ENCODE results near the gene USP17L13.
"Not testable (repeated sequence)": the region's sequence is repeated elsewhere in the genome, so short reads cannot be mapped to it uniquely, and the experiment has no call there.

The USP17L13 gene, protein sequence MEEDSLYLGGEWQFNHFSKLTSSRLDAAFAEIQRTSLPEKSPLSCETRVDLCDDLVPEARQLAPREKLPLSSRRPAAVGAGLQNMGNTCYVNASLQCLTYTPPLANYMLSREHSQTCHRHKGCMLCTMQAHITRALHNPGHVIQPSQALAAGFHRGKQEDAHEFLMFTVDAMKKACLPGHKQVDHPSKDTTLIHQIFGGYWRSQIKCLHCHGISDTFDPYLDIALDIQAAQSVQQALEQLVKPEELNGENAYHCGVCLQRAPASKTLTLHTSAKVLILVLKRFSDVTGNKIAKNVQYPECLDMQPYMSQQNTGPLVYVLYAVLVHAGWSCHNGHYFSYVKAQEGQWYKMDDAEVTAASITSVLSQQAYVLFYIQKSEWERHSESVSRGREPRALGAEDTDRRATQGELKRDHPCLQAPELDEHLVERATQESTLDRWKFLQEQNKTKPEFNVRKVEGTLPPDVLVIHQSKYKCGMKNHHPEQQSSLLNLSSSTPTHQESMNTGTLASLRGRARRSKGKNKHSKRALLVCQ

DNA sequence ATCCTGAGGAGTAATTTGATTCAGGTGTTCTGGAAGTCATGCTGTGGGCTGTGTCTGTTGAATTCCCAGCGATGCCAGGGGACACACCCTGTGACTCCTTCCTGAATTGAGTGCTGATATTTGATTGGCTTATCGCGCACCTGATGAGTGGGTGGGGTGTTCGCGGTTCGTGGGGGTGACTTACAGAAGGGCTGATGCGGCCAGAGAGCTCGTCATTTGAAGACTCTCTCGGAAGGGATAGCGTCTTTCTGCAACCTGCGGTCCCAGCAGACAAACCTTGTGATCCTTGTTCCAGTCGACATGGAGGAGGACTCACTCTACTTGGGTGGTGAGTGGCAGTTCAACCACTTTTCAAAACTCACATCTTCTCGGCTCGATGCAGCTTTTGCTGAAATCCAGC, at the start of gene USP17L13:
TSS of gene USP17L13 (plus strand) at position 301 of the 400 bp plus-strand sequence. CDS start at position 301, 0 bp downstream.
- FAIRE-seq, result not testable (repeated sequence)

DNA sequence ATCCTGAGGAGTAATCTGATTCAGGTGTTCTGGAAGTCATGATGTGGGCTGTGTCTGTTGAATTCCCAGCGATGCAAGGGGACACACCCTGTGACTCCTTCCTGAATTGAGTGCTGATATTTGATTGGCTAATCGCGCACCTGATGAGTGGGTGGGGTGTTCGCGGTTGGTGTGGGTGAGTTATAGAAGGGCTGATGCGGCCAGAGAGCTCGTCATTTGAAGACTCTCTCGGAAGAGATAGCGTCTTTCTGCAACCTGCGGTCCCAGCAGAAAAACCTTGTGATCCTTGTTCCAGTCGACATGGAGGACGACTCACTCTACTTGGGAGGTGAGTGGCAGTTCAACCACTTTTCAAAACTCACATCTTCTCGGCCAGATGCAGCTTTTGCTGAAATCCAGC, 14.3 kb upstream of the USP17L13 start, which contains the start of gene USP17L10:
TSS of gene USP17L10 (plus strand) at position 301 of the 400 bp plus-strand sequence. CDS start at position 301, 0 bp downstream.
- not testable (repeated sequence) for FAIRE-seq

DNA sequence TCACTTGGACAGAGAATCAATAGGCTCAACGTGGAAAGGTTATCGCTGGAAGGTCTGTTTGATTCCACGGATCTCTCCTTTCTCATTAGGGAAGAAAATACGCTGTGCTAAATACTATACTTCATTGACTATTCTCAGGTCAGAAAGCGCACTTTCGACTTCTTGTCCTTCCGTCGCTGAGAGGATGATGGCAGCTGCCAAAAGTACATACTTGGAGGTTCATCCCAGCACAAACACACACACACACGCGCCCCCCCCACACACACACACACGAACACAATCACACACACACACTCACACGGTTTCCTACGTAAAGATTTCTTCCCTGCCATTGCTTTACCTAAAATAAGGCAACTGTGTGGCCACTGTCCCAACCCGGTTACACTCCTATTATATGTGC, 10.0 kb upstream of the USP17L13 start:
- FAIRE-seq, result not testable (repeated sequence)

DNA sequence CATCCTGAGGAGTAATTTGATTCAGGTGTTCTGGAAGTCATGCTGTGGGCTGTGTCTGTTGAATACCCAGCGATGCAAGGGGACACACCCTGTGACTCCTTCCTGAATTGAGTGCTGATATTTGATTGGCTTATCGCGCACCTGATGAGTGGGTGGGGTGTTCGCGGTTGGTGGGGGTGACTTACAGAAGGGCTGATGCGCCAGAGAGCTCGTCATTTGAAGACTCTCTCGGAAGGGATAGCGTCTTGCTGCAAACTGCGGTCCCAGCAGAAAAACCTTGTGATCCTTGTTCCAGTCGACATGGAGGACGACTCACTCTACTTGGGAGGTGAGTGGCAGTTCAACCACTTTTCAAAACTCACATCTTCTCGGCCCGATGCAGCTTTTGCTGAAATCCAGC, 9.6 kb upstream of the USP17L13 start, which contains the start of gene USP17L11:
TSS of gene USP17L11 (plus strand) at position 301 of the 400 bp plus-strand sequence. CDS start at position 301, 0 bp downstream.
- not testable (repeated sequence) for FAIRE-seq

DNA sequence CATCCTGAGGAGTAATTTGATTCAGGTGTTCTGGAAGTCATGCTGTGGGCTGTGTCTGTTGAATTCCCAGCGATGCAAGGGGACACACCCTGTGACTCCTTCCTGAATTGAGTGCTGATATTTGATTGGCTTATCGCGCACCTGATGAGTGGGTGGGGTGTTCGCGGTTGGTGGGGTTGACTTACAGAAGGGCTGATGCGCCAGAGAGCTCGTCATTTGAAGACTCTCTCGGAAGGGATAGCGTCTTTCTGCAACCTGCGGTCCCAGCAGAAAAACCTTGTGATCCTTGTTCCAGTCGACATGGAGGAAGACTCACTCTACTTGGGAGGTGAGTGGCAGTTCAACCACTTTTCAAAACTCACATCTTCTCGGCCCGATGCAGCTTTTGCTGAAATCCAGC, 4.8 kb upstream of the USP17L13 start, which contains the start of gene USP17L12:
TSS of gene USP17L12 (plus strand) at position 301 of the 400 bp plus-strand sequence. CDS start at position 301, 0 bp downstream.
- FAIRE-seq, result not testable (repeated sequence)

DNA sequence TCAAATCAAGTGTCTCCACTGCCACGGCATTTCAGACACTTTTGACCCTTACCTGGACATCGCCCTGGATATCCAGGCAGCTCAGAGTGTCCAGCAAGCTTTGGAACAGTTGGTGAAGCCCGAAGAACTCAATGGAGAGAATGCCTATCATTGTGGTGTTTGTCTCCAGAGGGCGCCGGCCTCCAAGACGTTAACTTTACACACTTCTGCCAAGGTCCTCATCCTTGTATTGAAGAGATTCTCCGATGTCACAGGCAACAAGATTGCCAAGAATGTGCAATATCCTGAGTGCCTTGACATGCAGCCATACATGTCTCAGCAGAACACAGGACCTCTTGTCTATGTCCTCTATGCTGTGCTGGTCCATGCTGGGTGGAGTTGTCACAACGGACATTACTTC, 5.6 kb downstream of the USP17L13 start:
- not testable (repeated sequence) for FAIRE-seq

DNA sequence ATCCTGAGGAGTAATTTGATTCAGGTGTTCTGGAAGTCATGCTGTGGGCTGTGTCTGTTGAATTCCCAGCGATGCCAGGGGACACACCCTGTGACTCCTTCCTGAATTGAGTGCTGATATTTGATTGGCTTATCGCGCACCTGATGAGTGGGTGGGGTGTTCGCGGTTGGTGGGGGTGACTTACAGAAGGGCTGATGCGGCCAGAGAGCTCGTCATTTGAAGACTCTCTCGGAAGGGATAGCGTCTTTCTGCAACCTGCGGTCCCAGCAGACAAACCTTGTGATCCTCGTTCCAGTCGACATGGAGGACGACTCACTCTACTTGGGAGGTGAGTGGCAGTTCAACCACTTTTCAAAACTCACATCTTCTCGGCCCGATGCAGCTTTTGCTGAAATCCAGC, 9.4 kb downstream of the USP17L13 start, which contains the start of gene USP17L15:
TSS of gene USP17L15 (plus strand) at position 301 of the 400 bp plus-strand sequence. CDS start at position 301, 0 bp downstream.
- FAIRE-seq, result not testable (repeated sequence)

DNA sequence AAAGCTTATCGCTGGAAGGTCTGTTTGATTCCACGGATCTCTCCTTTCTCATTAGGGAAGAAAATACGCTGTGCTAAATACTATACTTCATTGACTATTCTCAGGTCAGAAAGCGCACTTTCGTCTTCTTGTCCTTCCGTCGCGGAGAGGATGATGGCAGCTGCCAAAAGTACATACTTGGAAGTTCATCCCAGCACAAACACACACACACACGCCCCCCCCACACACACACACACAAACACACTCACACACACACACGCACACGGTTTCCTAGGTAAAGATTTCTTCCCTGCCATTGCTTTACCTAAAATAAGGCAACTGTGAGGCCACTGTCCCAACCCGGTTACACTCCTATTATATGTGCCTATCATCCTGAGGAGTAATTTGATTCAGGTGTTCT, 13.8 kb downstream of the USP17L13 start:
- FAIRE-seq, result not testable (repeated sequence)

DNA sequence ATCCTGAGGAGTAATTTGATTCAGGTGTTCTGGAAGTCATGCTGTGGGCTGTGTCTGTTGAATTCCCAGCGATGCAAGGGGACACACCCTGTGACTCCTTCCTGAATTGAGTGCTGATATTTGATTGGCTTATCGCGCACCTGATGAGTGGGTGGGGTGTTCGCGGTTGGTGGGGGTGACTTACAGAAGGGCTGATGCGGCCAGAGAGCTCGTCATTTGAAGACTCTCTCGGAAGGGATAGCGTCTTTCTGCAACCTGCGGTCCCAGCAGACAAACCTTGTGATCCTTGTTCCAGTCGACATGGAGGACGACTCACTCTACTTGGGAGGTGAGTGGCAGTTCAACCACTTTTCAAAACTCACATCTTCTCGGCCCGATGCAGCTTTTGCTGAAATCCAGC, 18.9 kb downstream of the USP17L13 start, which contains the start of gene USP17L17:
TSS of gene USP17L17 (plus strand) at position 301 of the 400 bp plus-strand sequence. CDS start at position 301, 0 bp downstream.
- FAIRE-seq, result not testable (repeated sequence)

DNA sequence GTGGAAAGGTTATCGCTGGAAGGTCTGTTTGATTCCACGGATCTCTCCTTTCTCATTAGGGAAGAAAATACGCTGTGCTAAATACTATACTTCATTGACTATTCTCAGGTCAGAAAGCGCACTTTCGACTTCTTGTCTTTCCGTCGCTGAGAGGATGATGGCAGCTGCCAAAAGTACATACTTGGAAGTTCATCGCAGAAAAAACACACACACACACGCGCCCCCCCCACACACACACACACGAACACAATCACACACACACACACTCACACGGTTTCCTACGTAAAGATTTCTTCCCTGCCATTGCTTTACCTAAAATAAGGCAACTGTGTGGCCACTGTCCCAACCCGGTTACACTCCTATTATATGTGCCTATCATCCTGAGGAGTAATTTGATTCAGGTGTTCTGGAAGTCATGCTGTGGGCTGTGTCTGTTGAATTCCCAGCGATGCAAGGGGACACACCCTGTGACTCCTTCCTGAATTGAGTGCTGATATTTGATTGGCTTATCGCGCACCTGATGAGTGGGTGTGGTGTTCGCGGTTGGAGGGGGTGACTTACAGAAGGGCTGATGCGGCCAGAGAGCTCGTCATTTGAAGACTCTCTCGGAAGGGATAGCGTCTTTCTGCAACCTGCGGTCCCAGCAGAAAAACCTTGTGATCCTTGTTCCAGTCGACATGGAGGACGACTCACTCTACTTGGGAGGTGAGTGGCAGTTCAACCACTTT, 23.4 kb downstream of the USP17L13 start, which contains the start of gene USP17L18:
TSS of gene USP17L18 (plus strand) at position 678 of the 728 bp plus-strand sequence. CDS start at position 678, 0 bp downstream.
- FAIRE-seq, result not testable (repeated sequence)

DNA sequence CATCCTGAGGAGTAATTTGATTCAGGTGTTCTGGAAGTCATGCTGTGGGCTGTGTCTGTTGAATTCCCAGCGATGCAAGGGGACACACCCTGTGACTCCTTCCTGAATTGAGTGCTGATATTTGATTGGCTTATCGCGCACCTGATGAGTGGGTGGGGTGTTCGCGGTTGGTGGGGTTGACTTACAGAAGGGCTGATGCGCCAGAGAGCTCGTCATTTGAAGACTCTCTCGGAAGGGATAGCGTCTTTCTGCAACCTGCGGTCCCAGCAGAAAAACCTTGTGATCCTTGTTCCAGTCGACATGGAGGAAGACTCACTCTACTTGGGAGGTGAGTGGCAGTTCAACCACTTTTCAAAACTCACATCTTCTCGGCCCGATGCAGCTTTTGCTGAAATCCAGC, 28.4 kb downstream of the USP17L13 start, which contains the start of gene USP17L19:
TSS of gene USP17L19 (plus strand) at position 301 of the 400 bp plus-strand sequence. CDS start at position 301, 0 bp downstream.
- FAIRE-seq, result not testable (repeated sequence)

DNA sequence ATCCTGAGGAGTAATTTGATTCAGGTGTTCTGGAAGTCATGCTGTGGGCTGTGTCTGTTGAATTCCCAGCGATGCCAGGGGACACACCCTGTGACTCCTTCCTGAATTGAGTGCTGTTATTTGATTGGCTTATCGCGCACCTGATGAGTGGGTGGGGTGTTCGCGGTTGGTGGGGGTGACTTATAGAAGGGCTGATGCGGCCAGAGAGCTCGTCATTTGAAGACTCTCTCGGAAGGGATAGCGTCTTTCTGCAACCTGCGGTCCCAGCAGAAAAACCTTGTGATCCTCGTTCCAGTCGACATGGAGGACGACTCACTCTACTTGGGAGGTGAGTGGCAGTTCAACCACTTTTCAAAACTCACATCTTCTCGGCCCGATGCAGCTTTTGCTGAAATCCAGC, 33.1 kb downstream of the USP17L13 start, which contains the start of gene USP17L20:
TSS of gene USP17L20 (plus strand) at position 301 of the 400 bp plus-strand sequence. CDS start at position 301, 0 bp downstream.
- not testable (repeated sequence) for FAIRE-seq

DNA sequence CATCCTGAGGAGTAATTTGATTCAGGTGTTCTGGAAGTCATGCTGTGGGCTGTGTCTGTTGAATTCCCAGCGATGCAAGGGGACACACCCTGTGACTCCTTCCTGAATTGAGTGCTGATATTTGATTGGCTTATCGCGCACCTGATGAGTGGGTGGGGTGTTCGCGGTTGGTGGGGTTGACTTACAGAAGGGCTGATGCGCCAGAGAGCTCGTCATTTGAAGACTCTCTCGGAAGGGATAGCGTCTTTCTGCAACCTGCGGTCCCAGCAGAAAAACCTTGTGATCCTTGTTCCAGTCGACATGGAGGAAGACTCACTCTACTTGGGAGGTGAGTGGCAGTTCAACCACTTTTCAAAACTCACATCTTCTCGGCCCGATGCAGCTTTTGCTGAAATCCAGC, 37.9 kb downstream of the USP17L13 start, which contains the start of gene USP17L21:
TSS of gene USP17L21 (plus strand) at position 301 of the 400 bp plus-strand sequence. CDS start at position 301, 0 bp downstream.
- not testable (repeated sequence) for FAIRE-seq

DNA sequence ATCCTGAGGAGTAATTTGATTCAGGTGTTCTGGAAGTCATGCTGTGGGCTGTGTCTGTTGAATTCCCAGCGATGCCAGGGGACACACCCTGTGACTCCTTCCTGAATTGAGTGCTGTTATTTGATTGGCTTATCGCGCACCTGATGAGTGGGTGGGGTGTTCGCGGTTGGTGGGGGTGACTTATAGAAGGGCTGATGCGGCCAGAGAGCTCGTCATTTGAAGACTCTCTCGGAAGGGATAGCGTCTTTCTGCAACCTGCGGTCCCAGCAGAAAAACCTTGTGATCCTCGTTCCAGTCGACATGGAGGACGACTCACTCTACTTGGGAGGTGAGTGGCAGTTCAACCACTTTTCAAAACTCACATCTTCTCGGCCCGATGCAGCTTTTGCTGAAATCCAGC, 42.6 kb downstream of the USP17L13 start, which contains the start of gene USP17L22:
TSS of gene USP17L22 (plus strand) at position 301 of the 400 bp plus-strand sequence. CDS start at position 301, 0 bp downstream.
- not testable (repeated sequence) for FAIRE-seq

DNA sequence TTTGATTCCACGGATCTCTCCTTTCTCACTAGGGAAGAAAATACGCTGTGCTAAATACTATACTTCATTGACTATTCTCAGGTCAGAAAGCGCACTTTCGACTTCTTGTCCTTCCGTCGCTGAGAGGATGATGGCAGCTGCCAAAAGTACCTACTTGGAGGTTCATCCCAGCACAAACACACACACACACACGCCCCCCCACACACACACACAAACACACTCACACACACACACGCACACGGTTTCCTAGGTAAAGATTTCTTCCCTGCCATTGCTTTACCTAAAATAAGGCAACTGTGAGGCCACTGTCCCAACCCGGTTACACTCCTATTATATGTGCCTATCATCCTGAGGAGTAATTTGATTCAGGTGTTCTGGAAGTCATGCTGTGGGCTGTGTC, 47.0 kb downstream of the USP17L13 start:
- not testable (repeated sequence) for FAIRE-seq
